NCI-H2171 (cell line): ENCODE results near the gene DMD.

Experiments used
- DNase-seq: peaks from one replicate; lab custom pipeline; 2025; lab: John Stamatoyannopoulos, UW

DMD gene

GRCh38 chrX:31854716-31855115, 1356.6 kb downstream of the DMD start:
- no peak for DNase-seq

GRCh38 chrX:31851761-31852160, 1359.6 kb downstream of the DMD start:
- no peak for DNase-seq

- no peak for DNase-seq
Measured at GRCh38 chrX:31847773-31848172, 1363.6 kb downstream of the DMD start.

- DNase-seq, result no peak
Measured at GRCh38 chrX:31845003-31845402, 1366.3 kb downstream of the DMD start.

- no peak for DNase-seq
Measured at GRCh38 chrX:31838617-31839016, 1372.7 kb downstream of the DMD start.

GRCh38 chrX:31837445-31838049, 1373.8 kb downstream of the DMD start:
- DNase-seq, result no peak

- no peak for DNase-seq
Measured at GRCh38 chrX:31836479-31836878, 1374.9 kb downstream of the DMD start.

- DNase-seq, result no peak
Measured at GRCh38 chrX:31832263-31832662, 1379.1 kb downstream of the DMD start.

- DNase-seq, result no peak
Measured at GRCh38 chrX:31820430-31821210, 1390.7 kb downstream of the DMD start.

GRCh38 chrX:31819455-31819854, 1391.9 kb downstream of the DMD start:
- no peak for DNase-seq

GRCh38 chrX:31811106-31811505, 1400.2 kb downstream of the DMD start:
- no peak for DNase-seq

- DNase-seq, result no peak
Measured at GRCh38 chrX:31808357-31808756, 1403.0 kb downstream of the DMD start.

- DNase-seq, result no peak
Measured at GRCh38 chrX:31807165-31807564, 1404.2 kb downstream of the DMD start.

GRCh38 chrX:31805781-31806180, 1405.6 kb downstream of the DMD start:
- DNase-seq, result no peak

GRCh38 chrX:31800219-31800618, 1411.1 kb downstream of the DMD start:
- DNase-seq, result no peak

- no peak for DNase-seq
Measured at GRCh38 chrX:31796624-31797023, 1414.7 kb downstream of the DMD start.

- DNase-seq, result no peak
Measured at GRCh38 chrX:31747411-31747810, 1463.9 kb downstream of the DMD start.

GRCh38 chrX:31743004-31743403, 1468.3 kb downstream of the DMD start:
- no peak for DNase-seq

- no peak for DNase-seq
Measured at GRCh38 chrX:31717474-31717873, 1493.9 kb downstream of the DMD start.

- no peak for DNase-seq
Measured at GRCh38 chrX:31715675-31716074, 1495.7 kb downstream of the DMD start.

GRCh38 chrX:31714797-31715196, 1496.6 kb downstream of the DMD start:
- DNase-seq, result no peak

- DNase-seq, result no peak
Measured at GRCh38 chrX:31713120-31713519, 1498.2 kb downstream of the DMD start.

GRCh38 chrX:31711166-31711565, 1500.2 kb downstream of the DMD start:
- DNase-seq, result no peak

GRCh38 chrX:31708116-31708515, 1503.2 kb downstream of the DMD start:
- no peak for DNase-seq
